Measurements from ENCODE around the gene HIVEP1. TPM values are rescaled to one million over a fixed set of nuclear protein-coding genes. Genes with fewer than 3 reads are reported as not detected.

Gene HIVEP1
- total RNA-seq, 2 donors from 2014 or later = 35.2 to 38.0 TPM

- no peaks in the 10 kb centered on the region for H3K4me1 ChIP-seq (replicated peaks)
- no peaks in the 10 kb centered on the region for H3K27me3 ChIP-seq (replicated peaks; ENCODE audit: insufficient read depth)
- intact Hi-C loops (cut with DNase I) = no loop called here
- no peak for DNase-seq (ENCODE audit: low spot score)
- no peak for TF ChIP-seq CTCF (IDR thresholded peaks at IDR 0.05)
- TF ChIP-seq POLR2A (IDR thresholded peaks at IDR 0.05) = no peak
- no peak for TF ChIP-seq POLR2AphosphoS5 (IDR thresholded peaks at IDR 0.05)
- WGBS = 85% methylated on average over 2 of the region's 2 CpGs
- no peaks in the 10 kb centered on the region for H3K36me3 ChIP-seq
- H3K27ac ChIP-seq = no peak overlapping the region
- no peak overlapping the region for H3K4me3 ChIP-seq
- H3K9me3 ChIP-seq = no peaks in the 10 kb centered on the region
Observed at GRCh38 chr6:11987386-11987785, 24.7 kb upstream of the HIVEP1 start.

GRCh38 chr6:11989386-11989785 lies 22.7 kb upstream of the HIVEP1 start:
- no peaks in the 10 kb centered on the region for H3K9me3 ChIP-seq
- no peaks in the 10 kb centered on the region for H3K4me1 ChIP-seq (replicated peaks)
- DNase-seq (ENCODE audit: low spot score) = no peak
- no peak for TF ChIP-seq POLR2AphosphoS5 (IDR thresholded peaks at IDR 0.05)
- no peak for TF ChIP-seq POLR2A (IDR thresholded peaks at IDR 0.05)
- TF ChIP-seq CTCF (IDR thresholded peaks at IDR 0.05) = no peak
- H3K27ac ChIP-seq = no peak overlapping the region
- intact Hi-C loops (cut with DNase I) = no loop called here
- H3K4me3 ChIP-seq = no peak overlapping the region
- H3K27me3 ChIP-seq (replicated peaks; ENCODE audit: insufficient read depth) = no peaks in the 10 kb centered on the region
- WGBS = 81% methylated on average over 2 of the region's 2 CpGs
- no peaks in the 10 kb centered on the region for H3K36me3 ChIP-seq

- no peaks in the 10 kb centered on the region for H3K4me1 ChIP-seq (replicated peaks)
- intact Hi-C loops (cut with DNase I) = no loop called here
- DNase-seq (ENCODE audit: low spot score) = no peak
- no peaks in the 10 kb centered on the region for H3K9me3 ChIP-seq
- H3K27me3 ChIP-seq (replicated peaks; ENCODE audit: insufficient read depth) = no peaks in the 10 kb centered on the region
- H3K27ac ChIP-seq = no peak overlapping the region
- WGBS = 97% methylated on average over 2 of the region's 2 CpGs
- TF ChIP-seq POLR2AphosphoS5 (IDR thresholded peaks at IDR 0.05) (no peak), POLR2A (IDR thresholded peaks at IDR 0.05) (no peak), CTCF (IDR thresholded peaks at IDR 0.05) (no peak)
- no peaks in the 10 kb centered on the region for H3K36me3 ChIP-seq
- H3K4me3 ChIP-seq = no peak overlapping the region
Observed at GRCh38 chr6:11992086-11992485, 20.0 kb upstream of the HIVEP1 start.

GRCh38 chr6:11994875-11995461 lies 17.1 kb upstream of the HIVEP1 start:
- no peak overlapping the region for H3K4me3 ChIP-seq
- no peak for TF ChIP-seq POLR2A (IDR thresholded peaks at IDR 0.05)
- TF ChIP-seq POLR2AphosphoS5 (IDR thresholded peaks at IDR 0.05) = no peak
- no peak for TF ChIP-seq CTCF (IDR thresholded peaks at IDR 0.05)
- H3K27ac ChIP-seq = no peak overlapping the region
- WGBS = 84% methylated on average over 4 of the region's 4 CpGs
- H3K4me1 ChIP-seq (replicated peaks) = no peaks in the 10 kb centered on the region
- H3K9me3 ChIP-seq = no peaks in the 10 kb centered on the region
- intact Hi-C loops (cut with DNase I) = no loop called here
- no peak for DNase-seq (ENCODE audit: low spot score)
- H3K36me3 ChIP-seq = no peaks in the 10 kb centered on the region
- H3K27me3 ChIP-seq (replicated peaks; ENCODE audit: insufficient read depth) = no peaks in the 10 kb centered on the region

GRCh38 chr6:11996751-11997150 lies 15.4 kb upstream of the HIVEP1 start:
- no peaks in the 10 kb centered on the region for H3K4me1 ChIP-seq (replicated peaks)
- no peaks in the 10 kb centered on the region for H3K27me3 ChIP-seq (replicated peaks; ENCODE audit: insufficient read depth)
- H3K27ac ChIP-seq = peak overlapping the region in 1 of 2 donors; percentile 20
- no peak overlapping the region for H3K4me3 ChIP-seq
- no peaks in the 10 kb centered on the region for H3K9me3 ChIP-seq
- TF ChIP-seq POLR2A (IDR thresholded peaks at IDR 0.05) (no peak), CTCF (IDR thresholded peaks at IDR 0.05) (no peak), POLR2AphosphoS5 (IDR thresholded peaks at IDR 0.05) (peak; percentile 7)
- no peaks in the 10 kb centered on the region for H3K36me3 ChIP-seq
- intact Hi-C loops (cut with DNase I) = no loop called here
- no peak for DNase-seq (ENCODE audit: low spot score)
- WGBS = 50% methylated on average over 1 of the region's 1 CpG

All from prostate gland (tissue), 2 donors.